Measurements from ENCODE around the gene PLEKHD1. TPM values are rescaled to one million over a fixed set of nuclear protein-coding genes. Genes with fewer than 3 reads are reported as not detected.

Gene PLEKHD1
- total and polyA plus RNA-seq, 2 of the 8 experiments (the other 6 are each of a cell fraction or from before 2014, with no cell fraction given): 0.24 to 0.48 TPM

DNA sequence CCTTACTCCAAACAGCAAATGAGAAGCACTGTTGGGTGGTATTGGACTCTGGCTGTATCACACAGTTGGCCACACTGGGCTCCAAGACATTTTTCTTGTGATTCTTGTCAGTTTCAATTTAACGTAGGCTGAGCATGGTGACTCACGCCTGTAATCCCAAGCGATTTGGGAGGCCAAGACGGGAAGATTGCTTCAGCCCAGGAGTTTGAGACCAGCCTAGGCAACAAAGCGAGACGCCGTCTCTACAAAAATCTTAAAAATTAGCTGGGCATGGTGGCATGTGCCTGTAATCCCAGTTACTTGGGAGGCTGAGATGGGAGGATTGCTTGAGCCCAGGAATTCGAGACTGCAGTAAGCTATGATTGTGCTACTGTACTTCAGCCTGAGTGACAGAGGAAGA lies 35.3 kb upstream of the PLEKHD1 start:
- H3K23me2 ChIP-seq (ENCODE audit: low read depth, low read length): peaks cover 2% of the 10 kb centered on the region; the same call in 1 of the 2 replicates
- no peak overlapping the region for H3K14ac ChIP-seq (ENCODE audit: insufficient read length)
- DNase-seq (ENCODE audit: low read depth in 1 of 2, low spot score in 2 of 2) (no peak), FAIRE-seq (no peak)
- H3K4me2 ChIP-seq (ENCODE audit: insufficient read depth in 1 of 2, low read depth in 2 of 2, low read length in 2 of 2): no peak overlapping the region
- no peak overlapping the region for H2BK15ac ChIP-seq (ENCODE audit: low read length)
- no peaks in the 10 kb centered on the region for H3K79me2 ChIP-seq (ENCODE audit: control insufficient read depth in 1 of 2, insufficient read depth in 2 of 2, low read length in 2 of 2)
- no peak overlapping the region for H2BK120ac ChIP-seq (replicated peaks; ENCODE audit: low read depth, low read length)
- no peak overlapping the region for H4K5ac ChIP-seq (ENCODE audit: insufficient read length, low read depth, low read length)
- H4K91ac ChIP-seq (replicated peaks; ENCODE audit: insufficient read length, low read length): no peak overlapping the region
- H2BK20ac ChIP-seq (ENCODE audit: low read length): no peak overlapping the region
- no peak overlapping the region for H3K4me3 ChIP-seq (ENCODE audit: extremely low read depth in 1 of 4, insufficient read depth in 2 of 4, low read depth in 3 of 4, low read length in 4 of 4)
- no peak overlapping the region for H3K4ac ChIP-seq (replicated peaks; ENCODE audit: insufficient read length, low read depth, low read length)
- ChIA-PET POLR2A (ENCODE audit: partially characterized antibody) (interaction anchor here (0.6 to 1.0 kb wide), 2 partner anchors 23 to 48 kb away, joined by 3 read pairs; no protein-coding TSS in a partner anchor), CTCF (ENCODE audit: partially characterized antibody) (interaction anchor here (2.7 kb wide), 1 partner anchor 11 kb away, joined by 19 read pairs; no protein-coding TSS in a partner anchor)
- H3K9me3 ChIP-seq (ENCODE audit: insufficient read depth in 2 of 2, low read depth in 1 of 2, low read length in 1 of 2): no peaks in the 10 kb centered on the region
- no peak overlapping the region for H3K18ac ChIP-seq (ENCODE audit: extremely low read depth, low read length)
- WGBS, 2 experiments (ENCODE audit: extremely low coverage in 1 of 2, insufficient coverage in 1 of 2, insufficient read length in 1 of 2, insufficient replicate concordance in 2 of 2, low coverage in 1 of 2, low lambda C conversion rate in 2 of 2, missing lambda C conversion rate in 1 of 2): 90% methylated on average over 8 of the region's 8 CpGs; no CpG with 5 or more reads in 1 of the 2 experiments
- no peak overlapping the region for H2AK5ac ChIP-seq (ENCODE audit: low read depth, low read length)
- H2AFZ ChIP-seq (ENCODE audit: low read length): no peak overlapping the region
- H3K56ac ChIP-seq (replicated peaks; ENCODE audit: insufficient read length, low read depth, low read length): no peak overlapping the region
- H3K36me3 ChIP-seq (ENCODE audit: control insufficient read depth in 2 of 4, insufficient read depth in 4 of 4, low read length in 3 of 4): no peaks in the 10 kb centered on the region; a peak in 1 of 8 replicates
- no peaks in the 10 kb centered on the region for H3K79me1 ChIP-seq (ENCODE audit: low read depth, low read length)
- no peak overlapping the region for H3K27ac ChIP-seq (ENCODE audit: low read depth, low read length)
- no peaks in the 10 kb centered on the region for H4K20me1 ChIP-seq (replicated peaks in 1 of 2; ENCODE audit: control insufficient read depth in 1 of 2, insufficient read depth in 2 of 2, low read length in 2 of 2)
- TF ChIP-seq KDM5A (IDR thresholded peaks at IDR 0.05; ENCODE audit: low read length): no peak
- no peak for TF ChIP-seq RFX5 (IDR thresholded peaks at IDR 0.05; ENCODE audit: borderline replicate concordance, low read depth, low read length)
- no peak for TF ChIP-seq SP2 (IDR thresholded peaks at IDR 0.05; ENCODE audit: low read length)
- no peak for TF ChIP-seq SIN3A (conservative IDR thresholded peaks at IDR 0.05 in 1 of 2, IDR thresholded peaks at IDR 0.05 in 1 of 2; ENCODE audit: low read depth in 1 of 2, low read length in 2 of 2)
- H4K8ac ChIP-seq (ENCODE audit: extremely low read depth, insufficient read depth, low read length): no peak overlapping the region
- H3K23ac ChIP-seq (ENCODE audit: insufficient read length): no peak overlapping the region
- no peak overlapping the region for H2BK12ac ChIP-seq (ENCODE audit: low read depth, low read length)
- H3K9ac ChIP-seq (replicated peaks in 1 of 4; ENCODE audit: extremely low read depth in 1 of 4, low read depth in 3 of 4, low read length in 3 of 4): no peak overlapping the region
- no peak overlapping the region for H2BK5ac ChIP-seq (ENCODE audit: low read depth, low read length)
- H3K4me1 ChIP-seq (replicated peaks in 1 of 4; ENCODE audit: control insufficient read depth in 3 of 4, insufficient read depth in 4 of 4, low read length in 3 of 4): no peaks in the 10 kb centered on the region
- no peaks in the 10 kb centered on the region for H3K27me3 ChIP-seq (replicated peaks in 1 of 4; ENCODE audit: control insufficient read depth in 3 of 4, extremely low read depth in 1 of 4, insufficient read depth in 3 of 4, low read length in 3 of 4)
